ENCODE measurements around the gene AP2B1.
A peak's percentile ranks its signal among the peaks of the same experiment; 100 is the strongest.
"Not testable (repeated sequence)": the region's sequence is repeated elsewhere in the genome, so short reads cannot be mapped to it uniquely, and the experiment has no call there.

The AP2B1 gene

DNA sequence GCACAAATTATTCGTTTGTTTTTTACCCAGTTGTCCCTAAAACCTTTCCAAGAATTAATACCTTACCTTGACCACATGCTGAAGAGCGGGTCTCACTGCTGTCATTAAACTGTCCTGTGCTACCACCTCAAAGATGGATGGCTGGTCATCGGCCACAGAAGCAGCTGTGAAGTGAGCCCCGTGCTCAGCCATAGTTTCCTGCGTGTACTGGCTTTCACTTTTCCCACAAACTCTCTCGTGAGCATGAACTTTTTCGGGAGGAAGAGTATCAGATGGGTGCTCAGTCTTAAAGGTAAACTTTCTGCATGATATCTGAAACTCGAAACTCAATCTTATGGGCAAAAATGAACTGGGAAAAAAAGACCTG is 9.3 kb upstream of the AP2B1 start:
- DNase-seq = no peak

DNA sequence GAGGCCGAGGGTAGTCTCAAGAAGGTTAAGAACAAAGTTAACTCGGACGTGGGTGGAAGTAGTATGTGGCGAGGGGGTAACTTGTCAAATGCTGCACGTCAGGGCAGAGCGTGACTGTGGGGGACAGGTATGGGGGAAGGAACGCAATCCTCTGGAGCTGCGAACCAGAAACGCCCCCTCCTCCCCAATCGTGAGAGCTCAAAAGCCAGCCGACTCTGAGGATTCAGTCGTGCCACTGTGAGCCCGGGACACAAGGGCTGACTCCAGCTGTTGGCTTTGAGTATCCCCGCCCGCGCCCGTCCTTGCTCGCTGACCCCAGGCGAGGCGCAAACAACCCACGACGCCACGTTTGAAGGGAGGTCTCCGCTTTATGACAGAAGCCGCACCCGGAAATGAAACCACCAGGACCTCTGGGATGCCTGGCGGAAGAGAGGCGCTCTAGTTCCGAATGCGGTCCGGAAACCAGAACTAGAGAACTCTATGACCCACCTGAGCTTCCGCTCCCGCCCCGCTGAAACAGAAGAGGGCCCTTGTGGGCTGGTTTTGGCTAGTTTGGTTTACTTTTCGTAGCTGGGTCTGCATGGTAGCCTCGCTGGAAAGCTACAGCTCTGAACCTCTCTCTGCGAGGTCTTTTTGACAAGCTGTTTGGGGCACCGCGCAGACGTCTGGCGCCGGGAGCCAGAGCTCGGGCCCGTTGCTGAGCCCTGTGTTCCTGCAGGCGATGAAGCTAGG is 8.8 kb upstream of the AP2B1 start, which contains the start of gene PEX12:
Gene PEX12, minus strand, starts transcription at position 375 of the 732 bp plus-strand sequence. CDS start 550 bp downstream, outside the sequence.
- DNase-seq = peak; percentile 85 to 95 (median 94)

DNA sequence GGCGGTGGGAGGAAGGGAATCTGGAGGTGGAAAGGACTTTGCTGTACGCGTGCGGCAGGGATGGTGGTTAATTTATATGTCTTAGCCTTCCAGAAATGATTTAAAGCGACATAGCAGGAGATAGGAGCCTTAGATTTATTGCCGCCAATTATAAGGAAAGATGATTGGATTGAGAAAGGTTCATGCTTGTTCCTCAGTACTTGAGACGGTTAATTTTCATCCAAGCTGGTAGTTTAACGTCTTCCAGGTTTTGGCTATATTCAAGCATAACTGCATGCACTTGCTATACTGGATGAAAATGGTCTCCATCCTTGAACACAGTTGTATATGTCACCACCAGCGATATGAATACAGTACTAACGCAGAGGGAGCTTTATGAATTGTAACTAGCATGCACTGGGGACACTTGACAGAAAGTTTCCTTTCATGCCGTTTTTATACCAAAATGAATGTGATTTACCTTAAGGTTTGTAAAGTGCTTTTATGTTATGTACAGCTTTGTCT is 8.1 kb upstream of the AP2B1 start:
- DNase-seq = peak in 1 of 3 experiments; percentile 26

DNA sequence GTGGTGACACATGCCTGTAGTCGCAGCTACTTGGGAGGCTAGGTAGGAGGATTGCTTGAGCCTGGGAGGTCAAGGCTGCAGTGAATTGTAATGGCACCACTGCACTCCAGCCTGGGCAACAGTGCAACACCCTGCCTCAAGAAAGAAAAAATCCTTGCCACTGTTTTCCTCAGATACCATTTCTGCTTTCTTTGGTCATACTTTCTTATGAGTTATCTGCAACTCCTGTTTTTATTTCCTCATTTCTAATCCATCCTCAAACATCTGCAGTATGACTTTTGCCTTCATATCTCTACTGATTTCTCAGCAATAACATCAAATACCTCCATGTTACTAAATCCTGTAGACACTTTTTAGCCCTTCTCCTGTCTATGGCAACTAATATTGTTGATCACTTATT is 3.1 kb upstream of the AP2B1 start:
- DNase-seq = no peak

- DNase-seq = no peak
These were observed 501 bp upstream of the AP2B1 start for GRCh38 chr17:35586569-35587073.

GRCh38 chr17:35588196-35588920 is 1.2 kb downstream of the AP2B1 start:
- no peak for DNase-seq

DNA sequence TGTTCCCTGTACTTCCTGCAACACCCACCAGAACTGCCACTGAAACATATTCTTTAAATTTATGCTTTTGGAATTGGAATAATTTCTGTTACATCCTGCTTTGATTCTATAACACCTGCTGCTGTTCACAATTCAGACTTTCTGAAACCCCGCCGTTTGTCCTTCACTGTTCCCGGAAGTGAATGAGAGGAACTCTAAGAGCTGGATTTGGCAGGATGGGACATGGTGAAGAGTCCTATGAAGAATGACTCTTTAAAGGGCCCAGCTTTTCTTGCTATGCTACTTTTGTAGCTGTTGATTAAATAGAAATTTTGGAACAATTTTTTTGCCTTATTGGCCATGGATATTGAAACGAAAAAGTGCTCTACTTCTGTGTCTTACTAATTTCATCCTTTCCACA is 8.9 kb downstream of the AP2B1 start:
- DNase-seq = no peak

GRCh38 chr17:35596530-35597233 is 9.6 kb downstream of the AP2B1 start:
- DNase-seq = no peak

DNA sequence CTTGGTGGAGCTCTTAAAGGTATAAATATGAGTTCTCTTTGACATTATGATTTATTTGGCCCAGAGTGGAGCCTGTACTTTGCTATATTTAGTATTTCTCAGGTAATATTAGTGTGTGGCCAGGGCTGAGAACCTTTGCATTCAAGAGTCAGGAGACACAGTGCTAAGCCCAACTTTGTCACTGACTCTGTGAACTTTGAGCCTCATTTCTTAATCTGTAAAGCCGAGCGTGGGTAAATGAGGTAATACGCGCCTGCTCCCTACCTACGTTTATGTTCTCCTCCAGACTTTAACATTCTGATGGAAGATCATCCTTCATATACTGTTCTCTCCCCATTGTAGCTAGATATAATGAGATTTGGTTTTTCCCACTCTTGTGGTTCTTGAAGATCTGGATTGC is 10.5 kb downstream of the AP2B1 start:
- no peak for DNase-seq

DNA sequence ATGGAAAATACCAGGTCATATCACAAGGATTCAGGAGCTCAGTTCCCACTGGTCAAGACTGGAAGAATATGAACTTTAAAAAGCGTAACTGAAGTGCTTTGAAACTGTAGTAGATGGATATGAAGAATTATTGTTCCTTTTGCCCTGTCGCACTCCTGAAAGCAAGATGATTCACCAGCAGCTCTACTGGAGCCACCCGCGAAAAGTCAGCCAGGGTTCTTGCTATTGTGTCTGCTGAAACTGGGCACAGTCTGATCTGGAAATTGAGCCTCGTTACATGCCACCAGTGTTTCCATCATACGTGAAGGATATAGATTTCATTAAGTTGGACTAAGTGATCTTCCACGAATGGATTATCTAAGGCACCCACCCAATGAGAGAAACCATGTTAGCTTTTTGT is 16.6 kb downstream of the AP2B1 start:
- no peak for DNase-seq

DNA sequence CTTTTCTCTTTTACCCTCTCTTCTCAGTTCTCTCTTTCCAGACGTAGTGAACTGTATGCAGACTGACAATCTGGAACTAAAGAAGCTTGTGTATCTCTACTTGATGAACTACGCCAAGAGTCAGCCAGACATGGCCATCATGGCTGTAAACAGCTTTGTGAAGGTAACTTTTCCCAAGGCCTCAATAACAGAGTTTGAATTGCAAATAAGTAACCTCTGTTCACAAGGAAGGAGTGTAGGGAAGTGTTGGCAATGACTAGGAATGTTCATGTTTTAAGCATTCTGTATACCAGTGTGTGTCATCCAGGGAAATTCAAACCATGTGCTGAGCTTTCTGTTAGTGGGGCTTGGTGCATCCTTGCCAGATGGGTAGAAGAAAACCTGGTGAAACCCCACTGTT is 18.6 kb downstream of the AP2B1 start:
- DNase-seq = no peak

DNA sequence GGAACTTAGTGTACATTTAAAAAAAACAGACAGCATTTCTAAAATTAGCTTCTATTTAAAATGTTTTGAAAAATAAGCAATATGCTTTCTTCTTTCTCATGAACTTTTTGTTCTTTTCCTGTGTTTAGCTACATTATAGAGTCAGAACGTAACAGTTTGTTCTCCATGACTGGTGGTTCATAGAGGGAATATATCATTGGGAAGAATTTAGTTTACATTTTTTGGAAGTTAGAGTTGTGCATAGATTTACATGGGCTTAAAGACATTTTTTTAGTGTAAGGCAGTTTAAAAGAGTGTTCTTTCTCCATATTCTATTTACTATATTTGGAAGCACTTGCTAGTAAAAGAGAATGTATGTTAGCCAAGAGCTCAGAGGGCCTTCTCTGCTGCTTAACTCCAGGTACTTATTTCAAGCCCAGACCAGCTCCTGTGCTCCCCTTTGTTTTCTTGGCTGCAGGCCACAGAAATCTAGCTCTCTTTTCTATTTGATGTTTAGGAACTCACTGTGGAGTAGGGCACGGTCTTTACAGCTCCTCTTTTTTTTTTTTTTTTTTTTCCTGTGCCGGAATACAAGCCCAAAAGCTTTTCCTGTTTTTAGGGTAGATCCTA is 20.2 kb downstream of the AP2B1 start:
- no peak for DNase-seq

- no peak for DNase-seq
These were observed 22.7 kb downstream of the AP2B1 start for GRCh38 chr17:35609831-35610230.

DNA sequence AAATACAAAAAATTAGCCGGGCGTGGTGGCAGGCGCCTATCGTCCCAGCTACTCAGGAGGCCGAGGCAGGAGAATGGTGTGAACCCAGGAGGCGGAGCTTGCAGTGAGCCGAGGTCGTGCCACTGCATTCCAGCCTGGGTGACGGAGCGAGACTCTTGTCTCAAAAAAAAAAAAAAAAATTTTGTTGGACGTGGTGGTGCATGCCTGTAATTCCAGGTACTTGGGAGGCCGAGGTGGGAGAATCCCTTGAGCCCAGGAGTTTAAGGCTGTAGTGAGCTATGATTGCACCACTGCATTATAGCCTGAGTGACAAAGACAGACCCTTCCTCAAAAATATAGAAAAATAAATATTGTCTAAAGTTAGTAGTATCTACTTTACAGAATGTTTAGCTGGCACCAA is 23.6 kb downstream of the AP2B1 start:
- DNase-seq = not testable (repeated sequence)

GRCh38 chr17:35612924-35613521 is 25.9 kb downstream of the AP2B1 start:
- DNase-seq = peak; percentile 31 to 75 (median 40)

DNA sequence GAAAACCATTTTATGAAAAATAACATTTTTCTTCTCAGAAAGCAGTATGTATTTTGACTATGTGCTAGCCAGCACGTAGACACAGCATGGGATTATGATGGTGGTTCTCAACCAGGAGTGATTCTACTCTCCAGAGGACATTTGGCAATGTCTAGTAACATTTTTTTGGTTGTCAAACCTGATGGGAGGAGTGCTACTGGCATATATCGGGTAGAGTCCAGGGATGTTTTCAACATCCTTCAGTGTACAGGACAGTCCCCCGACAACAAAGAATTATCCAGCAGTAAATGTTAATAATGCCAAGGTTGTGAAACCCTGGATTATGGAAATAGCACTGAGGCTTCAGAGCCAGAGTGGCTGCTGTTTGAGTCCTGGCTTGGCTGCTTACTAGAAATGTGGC is 27.7 kb downstream of the AP2B1 start:
- DNase-seq = no peak

- no peak for DNase-seq
These were observed 29.4 kb downstream of the AP2B1 start for GRCh38 chr17:35616536-35616935.

DNA sequence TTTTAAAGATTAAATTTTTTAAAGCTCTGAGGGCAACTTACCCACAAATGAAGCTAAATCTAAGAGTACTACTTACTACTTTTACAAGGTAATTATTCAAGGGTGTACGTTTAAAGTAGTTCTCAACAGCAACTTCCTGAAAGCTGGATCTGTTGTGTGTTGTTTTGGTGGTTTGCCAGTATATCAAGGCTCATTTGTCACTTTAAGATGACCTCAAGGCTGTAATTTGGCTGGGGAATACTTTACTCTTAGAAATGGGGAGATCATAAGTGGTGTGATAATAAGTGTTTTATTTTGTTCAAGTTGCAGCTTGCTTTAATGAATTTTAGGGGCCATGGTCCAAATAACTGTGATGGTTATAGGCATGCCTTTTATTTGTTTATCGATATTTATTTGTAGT is 30.4 kb downstream of the AP2B1 start:
- DNase-seq = peak in 2 of 3 experiments; percentile 18 to 71

- peak in 1 of 3 experiments; percentile 57 for DNase-seq
These were observed 31.5 kb downstream of the AP2B1 start for GRCh38 chr17:35618628-35619027.

GRCh38 chr17:35621768-35622167 is 34.6 kb downstream of the AP2B1 start:
- peak in 1 of 3 experiments; percentile 44 for DNase-seq

- DNase-seq = no peak
These were observed 40.3 kb downstream of the AP2B1 start for GRCh38 chr17:35627417-35627816.

DNA sequence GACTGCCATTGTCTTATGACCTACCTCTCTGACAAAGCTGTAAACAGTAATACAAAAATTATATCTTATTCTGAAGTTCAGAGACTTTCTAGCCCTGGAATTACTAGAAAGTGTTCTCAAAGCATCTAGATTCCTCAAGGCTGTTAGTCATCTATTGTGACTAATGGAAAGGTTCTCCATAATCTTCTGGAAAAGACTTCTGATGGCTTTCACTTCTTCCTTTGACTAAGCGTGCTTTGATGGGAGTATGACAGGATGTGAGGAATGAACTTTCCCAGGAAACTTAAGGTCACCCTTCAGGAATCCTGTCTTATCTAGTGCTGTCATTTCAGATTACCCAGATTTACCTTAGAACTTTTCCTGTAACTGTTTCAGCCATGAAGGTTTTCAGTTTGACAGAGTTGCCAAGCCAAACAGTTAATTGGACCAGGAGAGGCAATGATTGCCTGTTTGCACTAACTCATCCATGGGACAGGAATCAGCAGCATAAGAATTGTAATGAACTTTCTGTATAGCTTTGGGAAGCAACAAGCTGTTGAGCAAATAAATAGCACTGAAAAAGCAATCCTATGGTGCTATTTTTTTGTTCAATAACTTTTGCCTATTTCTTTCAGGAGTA is 43.5 kb downstream of the AP2B1 start:
- DNase-seq = no peak
